ENCODE results near the gene SIGLEC8. TPM values are rescaled to one million over a fixed set of nuclear protein-coding genes. Genes with fewer than 3 reads are reported as not detected.

SIGLEC8 gene
- total and polyA plus RNA-seq, 9 of the 15 experiments (the other 6 are each of a cell fraction or from before 2014, with no cell fraction given): 0.04 to 0.65 (median 0.39) TPM

DNA sequence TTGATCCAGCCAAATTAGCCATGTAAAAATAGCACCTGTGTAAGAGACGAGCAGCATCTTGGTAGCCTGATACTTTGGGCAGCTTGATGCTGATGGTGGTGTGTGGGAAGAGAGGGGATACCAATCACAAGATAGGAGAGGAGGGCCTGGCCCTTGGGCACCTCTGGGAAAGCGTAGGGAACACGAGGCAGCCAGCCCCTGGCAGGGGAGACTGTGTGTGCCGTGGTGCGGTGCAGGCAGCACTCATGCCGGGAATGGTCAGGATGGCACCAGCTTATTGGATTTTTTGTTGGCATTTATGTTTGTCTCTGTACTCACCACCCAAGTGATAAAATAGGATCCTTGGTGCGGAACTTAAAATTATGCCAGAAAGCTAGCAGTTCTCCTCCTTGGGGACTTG, 10.2 kb downstream of the SIGLEC8 start:
- Histone ChIP-seq H3K4me3 (no peak overlapping the region), H3K36me3 (ENCODE audit: control insufficient read depth, insufficient read depth, low read length) (no peaks in the 10 kb centered on the region), H3K27me3 (ENCODE audit: control insufficient read depth in 2 of 2, insufficient read depth in 2 of 2, low read length in 2 of 2) (no peaks in the 10 kb centered on the region), H2AFZ (ENCODE audit: low read depth, low read length) (peak overlapping the region; percentile 35; the same call in 1 of the 2 replicates), H3K9me3 (replicated peaks; ENCODE audit: control insufficient read depth, insufficient read depth, low read depth, low read length) (peaks cover 1% of the 10 kb centered on the region; the same call in 1 of the 2 replicates), H3K4me1 (replicated peaks in 1 of 2; ENCODE audit: control insufficient read depth in 2 of 2, insufficient read depth in 2 of 2, low read length in 2 of 2) (peaks cover 14 to 23% of the 10 kb centered on the region in 2 experiments), H4K20me1 (replicated peaks; ENCODE audit: control insufficient read depth, insufficient read depth, low read length) (no peaks in the 10 kb centered on the region), H3K9me1 (ENCODE audit: control insufficient read depth, insufficient read depth, low read length) (no peaks in the 10 kb centered on the region), H3K79me2 (ENCODE audit: control insufficient read depth, insufficient read depth, low read length) (no peaks in the 10 kb centered on the region), H3K27ac (ENCODE audit: extremely low read depth, low read depth, low read length) (no peak overlapping the region), H3K4me2 (ENCODE audit: insufficient read depth, low read length) (0 out of 2 replicates have a peak overlapping the region, but pooled peaks have one; percentile 60), H3K9ac (ENCODE audit: insufficient read depth in 1 of 2, low read depth in 2 of 2, low read length in 2 of 2) (no peak overlapping the region)
- in situ Hi-C loops (cut with MboI): no loop called here
- POLR2A ChIA-PET: no interaction called here
- FAIRE-seq (no peak), DNase-seq (ENCODE audit: extremely low read depth in 1 of 4, low spot score in 3 of 4) (no peak), ATAC-seq (no peak)
- no TSS peak for BruUV-seq (replicated peaks)
- intact Hi-C loops (cut with micrococcal nuclease): no loop called here
- CTCF ChIA-PET (ENCODE audit: low intra/inter-chr PET ratio): no interaction called here
- 81% methylated on average over 7 of the region's 7 CpGs for WGBS (ENCODE audit: insufficient coverage, low coverage, missing lambda C conversion rate)
- TF ChIP-seq, protein P1, sequence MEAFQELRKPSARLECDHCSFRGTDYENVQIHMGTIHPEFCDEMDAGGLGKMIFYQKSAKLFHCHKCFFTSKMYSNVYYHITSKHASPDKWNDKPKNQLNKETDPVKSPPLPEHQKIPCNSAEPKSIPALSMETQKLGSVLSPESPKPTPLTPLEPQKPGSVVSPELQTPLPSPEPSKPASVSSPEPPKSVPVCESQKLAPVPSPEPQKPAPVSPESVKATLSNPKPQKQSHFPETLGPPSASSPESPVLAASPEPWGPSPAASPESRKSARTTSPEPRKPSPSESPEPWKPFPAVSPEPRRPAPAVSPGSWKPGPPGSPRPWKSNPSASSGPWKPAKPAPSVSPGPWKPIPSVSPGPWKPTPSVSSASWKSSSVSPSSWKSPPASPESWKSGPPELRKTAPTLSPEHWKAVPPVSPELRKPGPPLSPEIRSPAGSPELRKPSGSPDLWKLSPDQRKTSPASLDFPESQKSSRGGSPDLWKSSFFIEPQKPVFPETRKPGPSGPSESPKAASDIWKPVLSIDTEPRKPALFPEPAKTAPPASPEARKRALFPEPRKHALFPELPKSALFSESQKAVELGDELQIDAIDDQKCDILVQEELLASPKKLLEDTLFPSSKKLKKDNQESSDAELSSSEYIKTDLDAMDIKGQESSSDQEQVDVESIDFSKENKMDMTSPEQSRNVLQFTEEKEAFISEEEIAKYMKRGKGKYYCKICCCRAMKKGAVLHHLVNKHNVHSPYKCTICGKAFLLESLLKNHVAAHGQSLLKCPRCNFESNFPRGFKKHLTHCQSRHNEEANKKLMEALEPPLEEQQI (IDR thresholded peaks at IDR 0.05): no peak
- TF ChIP-seq, protein P2, sequence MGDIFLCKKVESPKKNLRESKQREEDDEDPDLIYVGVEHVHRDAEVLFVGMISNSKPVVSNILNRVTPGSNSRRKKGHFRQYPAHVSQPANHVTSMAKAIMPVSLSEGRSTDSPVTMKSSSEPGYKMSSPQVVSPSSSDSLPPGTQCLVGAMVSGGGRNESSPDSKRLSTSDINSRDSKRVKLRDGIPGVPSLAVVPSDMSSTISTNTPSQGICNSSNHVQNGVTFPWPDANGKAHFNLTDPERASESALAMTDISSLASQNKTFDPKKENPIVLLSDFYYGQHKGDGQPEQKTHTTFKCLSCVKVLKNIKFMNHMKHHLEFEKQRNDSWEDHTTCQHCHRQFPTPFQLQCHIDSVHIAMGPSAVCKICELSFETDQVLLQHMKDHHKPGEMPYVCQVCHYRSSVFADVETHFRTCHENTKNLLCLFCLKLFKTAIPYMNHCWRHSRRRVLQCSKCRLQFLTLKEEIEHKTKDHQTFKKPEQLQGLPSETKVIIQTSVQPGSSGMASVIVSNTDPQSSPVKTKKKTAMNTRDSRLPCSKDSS (IDR thresholded peaks at IDR 0.05; ENCODE audit: low read depth, partially characterized antibody): no peak
- TF ChIP-seq CSDE1 (IDR thresholded peaks at IDR 0.05): no peak
- no peak for TF ChIP-seq NFIX (CRISPR knock-in tag; IDR thresholded peaks at IDR 0.05; ENCODE audit: low read depth)
- no peak for TF ChIP-seq CBFB (CRISPR knock-in tag; IDR thresholded peaks at IDR 0.05)
- TF ChIP-seq POLR2G (IDR thresholded peaks at IDR 0.05; ENCODE audit: low read depth, low read length): no peak
- TF ChIP-seq, protein P3, sequence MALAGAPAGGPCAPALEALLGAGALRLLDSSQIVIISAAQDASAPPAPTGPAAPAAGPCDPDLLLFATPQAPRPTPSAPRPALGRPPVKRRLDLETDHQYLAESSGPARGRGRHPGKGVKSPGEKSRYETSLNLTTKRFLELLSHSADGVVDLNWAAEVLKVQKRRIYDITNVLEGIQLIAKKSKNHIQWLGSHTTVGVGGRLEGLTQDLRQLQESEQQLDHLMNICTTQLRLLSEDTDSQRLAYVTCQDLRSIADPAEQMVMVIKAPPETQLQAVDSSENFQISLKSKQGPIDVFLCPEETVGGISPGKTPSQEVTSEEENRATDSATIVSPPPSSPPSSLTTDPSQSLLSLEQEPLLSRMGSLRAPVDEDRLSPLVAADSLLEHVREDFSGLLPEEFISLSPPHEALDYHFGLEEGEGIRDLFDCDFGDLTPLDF (CRISPR knock-in tag; IDR thresholded peaks at IDR 0.05): no peak
- no peak for TF ChIP-seq NFRKB (IDR thresholded peaks at IDR 0.05; ENCODE audit: low read depth)
- TF ChIP-seq, protein P4, sequence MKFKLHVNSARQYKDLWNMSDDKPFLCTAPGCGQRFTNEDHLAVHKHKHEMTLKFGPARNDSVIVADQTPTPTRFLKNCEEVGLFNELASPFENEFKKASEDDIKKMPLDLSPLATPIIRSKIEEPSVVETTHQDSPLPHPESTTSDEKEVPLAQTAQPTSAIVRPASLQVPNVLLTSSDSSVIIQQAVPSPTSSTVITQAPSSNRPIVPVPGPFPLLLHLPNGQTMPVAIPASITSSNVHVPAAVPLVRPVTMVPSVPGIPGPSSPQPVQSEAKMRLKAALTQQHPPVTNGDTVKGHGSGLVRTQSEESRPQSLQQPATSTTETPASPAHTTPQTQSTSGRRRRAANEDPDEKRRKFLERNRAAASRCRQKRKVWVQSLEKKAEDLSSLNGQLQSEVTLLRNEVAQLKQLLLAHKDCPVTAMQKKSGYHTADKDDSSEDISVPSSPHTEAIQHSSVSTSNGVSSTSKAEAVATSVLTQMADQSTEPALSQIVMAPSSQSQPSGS (CRISPR knock-in tag; IDR thresholded peaks at IDR 0.05): no peak
- TF ChIP-seq NFATC3 (IDR thresholded peaks at IDR 0.05): no peak
- TF ChIP-seq, protein P5, sequence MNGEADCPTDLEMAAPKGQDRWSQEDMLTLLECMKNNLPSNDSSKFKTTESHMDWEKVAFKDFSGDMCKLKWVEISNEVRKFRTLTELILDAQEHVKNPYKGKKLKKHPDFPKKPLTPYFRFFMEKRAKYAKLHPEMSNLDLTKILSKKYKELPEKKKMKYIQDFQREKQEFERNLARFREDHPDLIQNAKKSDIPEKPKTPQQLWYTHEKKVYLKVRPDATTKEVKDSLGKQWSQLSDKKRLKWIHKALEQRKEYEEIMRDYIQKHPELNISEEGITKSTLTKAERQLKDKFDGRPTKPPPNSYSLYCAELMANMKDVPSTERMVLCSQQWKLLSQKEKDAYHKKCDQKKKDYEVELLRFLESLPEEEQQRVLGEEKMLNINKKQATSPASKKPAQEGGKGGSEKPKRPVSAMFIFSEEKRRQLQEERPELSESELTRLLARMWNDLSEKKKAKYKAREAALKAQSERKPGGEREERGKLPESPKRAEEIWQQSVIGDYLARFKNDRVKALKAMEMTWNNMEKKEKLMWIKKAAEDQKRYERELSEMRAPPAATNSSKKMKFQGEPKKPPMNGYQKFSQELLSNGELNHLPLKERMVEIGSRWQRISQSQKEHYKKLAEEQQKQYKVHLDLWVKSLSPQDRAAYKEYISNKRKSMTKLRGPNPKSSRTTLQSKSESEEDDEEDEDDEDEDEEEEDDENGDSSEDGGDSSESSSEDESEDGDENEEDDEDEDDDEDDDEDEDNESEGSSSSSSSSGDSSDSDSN (IDR thresholded peaks at IDR 0.05; ENCODE audit: borderline replicate concordance in 1 of 2, low read depth in 2 of 2, low read length in 2 of 2): no peak

Measured in K562 (cell line).